AG10803 (cell line): ENCODE measurements around the gene APLN.

Experiments
- DNase-seq: peaks from one replicate; pipeline ENCODE4 v3.0.0; 2010; ENCODE audit warnings: low read depth
- H3K4me3 ChIP-seq: 2 replicates; pipeline ENCODE4 v1.5.1; 2011; ENCODE audit warnings: mild to moderate bottlenecking, low read length, control low read depth
- TF ChIP-seq, protein P1 (sequence below): conservative IDR thresholded peaks from 2 replicates; pipeline ENCODE4 v1.5.1; 2011; ENCODE audit warnings: mild to moderate bottlenecking, low read length, control low read depth, inconsistent platforms

Gene APLN

DNA sequence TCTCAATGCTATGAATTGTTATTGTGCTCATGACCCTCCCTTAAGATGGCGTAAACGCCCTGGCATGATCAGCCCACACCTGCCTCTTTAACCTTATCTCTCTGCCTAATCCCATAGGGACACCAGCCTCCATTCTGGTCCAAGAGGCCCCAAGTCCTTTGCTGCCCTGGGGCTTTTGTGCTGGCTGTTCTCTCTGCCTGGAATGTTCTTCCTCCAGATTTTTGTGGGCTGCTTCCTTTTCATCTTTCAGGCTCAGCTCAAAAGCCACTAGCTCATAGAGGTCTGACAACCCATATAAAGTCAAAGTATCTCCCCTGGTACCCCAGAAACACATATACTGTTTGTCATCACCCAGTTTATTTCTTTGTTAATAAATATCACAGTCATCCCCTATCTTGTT, 42.4 kb downstream of the APLN start:
- H3K4me3 ChIP-seq, result no peak overlapping the region
- TF ChIP-seq, protein P1, sequence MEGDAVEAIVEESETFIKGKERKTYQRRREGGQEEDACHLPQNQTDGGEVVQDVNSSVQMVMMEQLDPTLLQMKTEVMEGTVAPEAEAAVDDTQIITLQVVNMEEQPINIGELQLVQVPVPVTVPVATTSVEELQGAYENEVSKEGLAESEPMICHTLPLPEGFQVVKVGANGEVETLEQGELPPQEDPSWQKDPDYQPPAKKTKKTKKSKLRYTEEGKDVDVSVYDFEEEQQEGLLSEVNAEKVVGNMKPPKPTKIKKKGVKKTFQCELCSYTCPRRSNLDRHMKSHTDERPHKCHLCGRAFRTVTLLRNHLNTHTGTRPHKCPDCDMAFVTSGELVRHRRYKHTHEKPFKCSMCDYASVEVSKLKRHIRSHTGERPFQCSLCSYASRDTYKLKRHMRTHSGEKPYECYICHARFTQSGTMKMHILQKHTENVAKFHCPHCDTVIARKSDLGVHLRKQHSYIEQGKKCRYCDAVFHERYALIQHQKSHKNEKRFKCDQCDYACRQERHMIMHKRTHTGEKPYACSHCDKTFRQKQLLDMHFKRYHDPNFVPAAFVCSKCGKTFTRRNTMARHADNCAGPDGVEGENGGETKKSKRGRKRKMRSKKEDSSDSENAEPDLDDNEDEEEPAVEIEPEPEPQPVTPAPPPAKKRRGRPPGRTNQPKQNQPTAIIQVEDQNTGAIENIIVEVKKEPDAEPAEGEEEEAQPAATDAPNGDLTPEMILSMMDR, result no peak
- no peak for DNase-seq

GRCh38 chrX:129609395-129609794, 45.4 kb downstream of the APLN start:
- no peak for DNase-seq
- TF ChIP-seq, protein P1, result 0 out of 2 replicates have a peak, but pooled peaks have one; percentile 14

DNA sequence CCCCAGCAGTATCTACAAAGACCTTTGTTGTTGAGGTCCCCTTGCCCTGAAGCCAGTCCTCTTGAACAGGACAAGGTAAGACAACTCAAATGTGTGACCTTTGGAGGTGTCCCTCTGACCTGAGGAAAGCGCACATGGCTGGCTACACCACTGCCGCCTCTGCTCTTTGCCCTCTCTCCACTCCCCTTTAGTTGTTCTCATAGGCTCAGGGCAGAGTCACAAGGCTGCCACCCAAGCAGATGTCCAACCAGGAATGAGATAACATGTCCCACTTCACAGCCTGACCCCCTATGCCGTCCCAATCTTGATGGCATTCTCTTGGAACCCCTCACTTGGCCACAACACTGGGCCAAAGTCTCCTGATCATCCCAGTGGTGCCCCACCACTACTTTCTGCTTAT, 46.3 kb downstream of the APLN start:
- no peak for DNase-seq
- TF ChIP-seq, protein P1, result no peak
- H3K4me3 ChIP-seq, result no peak overlapping the region

More at GRCh38 chrX:129609395-129609794, 45.4 kb downstream of the APLN start:
- no peak overlapping the region for H3K4me3 ChIP-seq

GRCh38 chrX:129606918-129607317, 47.8 kb downstream of the APLN start:
- DNase-seq, result peak; percentile 36

GRCh38 chrX:129600981-129601424, 53.8 kb downstream of the APLN start:
- TF ChIP-seq, protein P1, result peak; percentile 64
- no peak overlapping the region for H3K4me3 ChIP-seq
- peak; percentile 22 for DNase-seq

More at GRCh38 chrX:129606918-129607317, 47.8 kb downstream of the APLN start:
- TF ChIP-seq, protein P1, result peak; percentile 70
- H3K4me3 ChIP-seq, result no peak overlapping the region

GRCh38 chrX:129599996-129600395, 54.8 kb downstream of the APLN start:
- TF ChIP-seq, protein P1, result no peak
- DNase-seq, result no peak
- no peak overlapping the region for H3K4me3 ChIP-seq

DNA sequence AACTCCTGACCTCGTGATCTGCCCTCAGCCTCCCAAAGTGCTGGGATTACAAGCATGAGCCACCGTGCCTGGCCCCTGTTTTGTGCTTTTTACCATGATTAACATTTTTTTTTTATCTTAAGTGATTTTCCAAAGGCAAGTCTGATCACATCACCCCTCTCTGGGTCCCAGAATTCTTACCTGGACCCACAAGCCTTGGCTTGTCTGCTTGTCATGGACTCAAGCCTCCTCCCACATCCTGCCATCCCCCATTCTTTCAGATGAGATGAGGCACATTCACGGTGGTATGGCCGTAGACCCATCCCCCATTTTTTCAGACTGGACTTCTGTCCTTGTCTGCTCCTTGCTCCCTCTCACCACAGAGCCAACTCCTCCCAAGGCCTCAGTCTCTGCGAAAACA, 55.3 kb downstream of the APLN start:
- TF ChIP-seq, protein P1, result no peak
- DNase-seq, result no peak
- no peak overlapping the region for H3K4me3 ChIP-seq
